ENCODE data around the gene SDR39U1.

SDR39U1 gene

GRCh38 chr14:24436355-24437019 is 6.1 kb downstream of the SDR39U1 start:
- TF ChIP-seq TAF1 (IDR thresholded peaks at IDR 0.05; ENCODE audit: borderline replicate concordance, insufficient read depth, low read length) (no peak), POLR2AphosphoS5 (IDR thresholded peaks at IDR 0.05; ENCODE audit: low read depth, low read length) (no peak), SIN3A (IDR thresholded peaks at IDR 0.05; ENCODE audit: borderline replicate concordance, insufficient read depth, low read length) (no peak), FOXP2 (optimal IDR thresholded peaks at IDR 0.05; ENCODE audit: borderline replicate concordance, extremely low read depth, extremely low read length, insufficient read depth) (no peak)

GRCh38 chr14:24435998-24436354 is 6.6 kb downstream of the SDR39U1 start:
- TF ChIP-seq SIN3A (IDR thresholded peaks at IDR 0.05; ENCODE audit: borderline replicate concordance, insufficient read depth, low read length) = no peak
- TF ChIP-seq TAF1 (IDR thresholded peaks at IDR 0.05; ENCODE audit: borderline replicate concordance, insufficient read depth, low read length) = no peak
- no peak for TF ChIP-seq FOXP2 (optimal IDR thresholded peaks at IDR 0.05; ENCODE audit: borderline replicate concordance, extremely low read depth, extremely low read length, insufficient read depth)
- TF ChIP-seq POLR2AphosphoS5 (IDR thresholded peaks at IDR 0.05; ENCODE audit: low read depth, low read length) = no peak
- TF ChIP-seq, protein P1, sequence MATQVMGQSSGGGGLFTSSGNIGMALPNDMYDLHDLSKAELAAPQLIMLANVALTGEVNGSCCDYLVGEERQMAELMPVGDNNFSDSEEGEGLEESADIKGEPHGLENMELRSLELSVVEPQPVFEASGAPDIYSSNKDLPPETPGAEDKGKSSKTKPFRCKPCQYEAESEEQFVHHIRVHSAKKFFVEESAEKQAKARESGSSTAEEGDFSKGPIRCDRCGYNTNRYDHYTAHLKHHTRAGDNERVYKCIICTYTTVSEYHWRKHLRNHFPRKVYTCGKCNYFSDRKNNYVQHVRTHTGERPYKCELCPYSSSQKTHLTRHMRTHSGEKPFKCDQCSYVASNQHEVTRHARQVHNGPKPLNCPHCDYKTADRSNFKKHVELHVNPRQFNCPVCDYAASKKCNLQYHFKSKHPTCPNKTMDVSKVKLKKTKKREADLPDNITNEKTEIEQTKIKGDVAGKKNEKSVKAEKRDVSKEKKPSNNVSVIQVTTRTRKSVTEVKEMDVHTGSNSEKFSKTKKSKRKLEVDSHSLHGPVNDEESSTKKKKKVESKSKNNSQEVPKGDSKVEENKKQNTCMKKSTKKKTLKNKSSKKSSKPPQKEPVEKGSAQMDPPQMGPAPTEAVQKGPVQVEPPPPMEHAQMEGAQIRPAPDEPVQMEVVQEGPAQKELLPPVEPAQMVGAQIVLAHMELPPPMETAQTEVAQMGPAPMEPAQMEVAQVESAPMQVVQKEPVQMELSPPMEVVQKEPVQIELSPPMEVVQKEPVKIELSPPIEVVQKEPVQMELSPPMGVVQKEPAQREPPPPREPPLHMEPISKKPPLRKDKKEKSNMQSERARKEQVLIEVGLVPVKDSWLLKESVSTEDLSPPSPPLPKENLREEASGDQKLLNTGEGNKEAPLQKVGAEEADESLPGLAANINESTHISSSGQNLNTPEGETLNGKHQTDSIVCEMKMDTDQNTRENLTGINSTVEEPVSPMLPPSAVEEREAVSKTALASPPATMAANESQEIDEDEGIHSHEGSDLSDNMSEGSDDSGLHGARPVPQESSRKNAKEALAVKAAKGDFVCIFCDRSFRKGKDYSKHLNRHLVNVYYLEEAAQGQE (IDR thresholded peaks at IDR 0.05; ENCODE audit: insufficient read depth in 1 of 2, low read depth in 2 of 2, low read length in 2 of 2) = no peak

DNA sequence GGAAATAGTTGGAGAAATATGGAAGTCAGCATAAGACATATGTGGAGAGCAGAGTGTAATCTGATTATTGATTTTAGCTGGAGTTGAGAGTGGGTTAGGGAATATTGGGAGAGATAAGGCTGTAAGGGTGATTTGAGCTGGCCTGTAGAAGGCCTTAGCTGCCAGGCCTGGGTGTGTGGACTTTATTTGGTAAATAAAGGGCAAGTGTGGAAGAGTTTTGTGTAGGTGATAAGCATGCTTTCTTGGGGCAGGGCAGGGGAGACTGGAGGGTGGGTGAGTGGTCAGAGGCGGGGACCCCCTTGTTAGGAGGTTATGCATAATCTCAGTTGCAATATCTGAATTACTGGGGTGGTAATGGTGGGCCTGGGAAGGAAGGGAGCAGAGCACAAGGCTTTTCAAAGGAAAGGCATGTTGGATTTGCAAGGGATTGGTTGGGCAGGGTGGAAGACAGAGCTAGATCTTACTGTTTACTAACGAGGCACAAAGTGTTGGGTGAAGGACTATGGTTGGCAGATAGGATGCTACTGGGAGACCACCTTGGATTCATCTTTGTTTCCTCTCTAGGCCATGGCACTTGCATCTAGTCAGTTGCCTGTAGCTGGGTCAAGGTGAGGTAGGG is 7.3 kb downstream of the SDR39U1 start:
- no peak for TF ChIP-seq POLR2AphosphoS5 (IDR thresholded peaks at IDR 0.05; ENCODE audit: low read depth, low read length)
- no peak for TF ChIP-seq FOXP2 (optimal IDR thresholded peaks at IDR 0.05; ENCODE audit: borderline replicate concordance, extremely low read depth, extremely low read length, insufficient read depth)
- no peak for TF ChIP-seq SIN3A (IDR thresholded peaks at IDR 0.05; ENCODE audit: borderline replicate concordance, insufficient read depth, low read length)
- TF ChIP-seq, protein P1 (IDR thresholded peaks at IDR 0.05; ENCODE audit: insufficient read depth in 1 of 2, low read depth in 2 of 2, low read length in 2 of 2) = no peak
- no peak for TF ChIP-seq TAF1 (IDR thresholded peaks at IDR 0.05; ENCODE audit: borderline replicate concordance, insufficient read depth, low read length)

- TF ChIP-seq FOXP2 (optimal IDR thresholded peaks at IDR 0.05; ENCODE audit: borderline replicate concordance, extremely low read depth, extremely low read length, insufficient read depth) = no peak
- no peak for TF ChIP-seq POLR2AphosphoS5 (IDR thresholded peaks at IDR 0.05; ENCODE audit: low read depth, low read length)
- TF ChIP-seq SIN3A (IDR thresholded peaks at IDR 0.05; ENCODE audit: borderline replicate concordance, insufficient read depth, low read length) = no peak
- no peak for TF ChIP-seq TAF1 (IDR thresholded peaks at IDR 0.05; ENCODE audit: borderline replicate concordance, insufficient read depth, low read length)
- TF ChIP-seq, protein P1 (IDR thresholded peaks at IDR 0.05; ENCODE audit: insufficient read depth in 1 of 2, low read depth in 2 of 2, low read length in 2 of 2) = no peak
Measured at GRCh38 chr14:24434676-24435075, 7.9 kb downstream of the SDR39U1 start.

DNA sequence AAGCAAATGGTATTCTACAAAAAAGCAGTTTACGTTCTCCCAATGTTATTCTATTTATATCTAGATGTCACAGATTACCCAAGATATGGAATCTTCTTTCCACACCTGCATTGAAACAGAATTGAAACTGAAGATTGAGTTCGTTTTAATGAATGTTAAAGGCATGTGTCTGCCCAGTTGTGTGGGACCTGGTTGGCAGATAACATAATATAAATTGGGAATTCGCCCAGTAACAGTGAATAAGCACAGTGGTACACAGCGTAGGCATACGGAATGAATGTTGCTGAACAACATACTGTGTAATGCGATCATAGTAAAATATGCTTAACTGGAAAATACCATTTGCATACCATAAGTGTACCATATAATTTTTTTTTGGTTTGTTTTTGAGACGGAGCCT is 8.5 kb downstream of the SDR39U1 start:
- no peak for TF ChIP-seq SIN3A (IDR thresholded peaks at IDR 0.05; ENCODE audit: borderline replicate concordance, insufficient read depth, low read length)
- TF ChIP-seq, protein P1 (IDR thresholded peaks at IDR 0.05; ENCODE audit: insufficient read depth in 1 of 2, low read depth in 2 of 2, low read length in 2 of 2) = no peak
- TF ChIP-seq FOXP2 (optimal IDR thresholded peaks at IDR 0.05; ENCODE audit: borderline replicate concordance, extremely low read depth, extremely low read length, insufficient read depth) = no peak
- no peak for TF ChIP-seq TAF1 (IDR thresholded peaks at IDR 0.05; ENCODE audit: borderline replicate concordance, insufficient read depth, low read length)
- TF ChIP-seq POLR2AphosphoS5 (IDR thresholded peaks at IDR 0.05; ENCODE audit: low read depth, low read length) = no peak

Measured in PFSK-1 (cell line).